ENCODE results near the gene MAML1.

MAML1 gene

GRCh38 chr5:179806250-179807048 is 73.8 kb downstream of the MAML1 start, which contains the start of gene MGAT4B:
Gene MGAT4B (minus strand): TSS chr5:179806866. CDS start chr5:179806583, 283 bp downstream.
- no peak for DNase-seq

- DNase-seq: no peak
Observed at GRCh38 chr5:179812135-179812825, 79.7 kb downstream of the MAML1 start.

- no peak for DNase-seq
Observed at GRCh38 chr5:179812997-179813607, 80.5 kb downstream of the MAML1 start.

- DNase-seq: no peak
Observed at GRCh38 chr5:179814090-179814489, 81.5 kb downstream of the MAML1 start.

- no peak for DNase-seq
Observed at GRCh38 chr5:179815491-179816249, 83.0 kb downstream of the MAML1 start.

GRCh38 chr5:179816401-179816795 is 83.8 kb downstream of the MAML1 start:
- DNase-seq: no peak

GRCh38 chr5:179816796-179817469 is 84.3 kb downstream of the MAML1 start:
- DNase-seq: no peak

- no peak for DNase-seq
Observed at GRCh38 chr5:179817470-179817840, 84.8 kb downstream of the MAML1 start.

- DNase-seq: no peak
Observed at GRCh38 chr5:179817890-179818745, 85.5 kb downstream of the MAML1 start.

GRCh38 chr5:179818746-179819295 is 86.2 kb downstream of the MAML1 start:
- no peak for DNase-seq

- DNase-seq: no peak
Observed at GRCh38 chr5:179819296-179820126, 86.9 kb downstream of the MAML1 start.

GRCh38 chr5:179820127-179820482 is 87.5 kb downstream of the MAML1 start:
- no peak for DNase-seq

GRCh38 chr5:179820483-179821297 is 88.1 kb downstream of the MAML1 start, which contains the start of gene SQSTM1:
Gene SQSTM1 (plus strand): TSS chr5:179820905. CDS start chr5:179820937, 32 bp downstream.
- no peak for DNase-seq

- DNase-seq: peak; percentile 43
Observed at GRCh38 chr5:179821298-179822058, 88.9 kb downstream of the MAML1 start.

GRCh38 chr5:179822059-179822432 is 89.4 kb downstream of the MAML1 start:
- DNase-seq: no peak

GRCh38 chr5:179822444-179822990 is 89.9 kb downstream of the MAML1 start:
- no peak for DNase-seq

GRCh38 chr5:179823937-179824744 is 91.5 kb downstream of the MAML1 start:
- no peak for DNase-seq
